Activated naive CD4-positive, alpha-beta T cell treated with Interleukin-2 at 50 U/mL for 16 hours (primary cell): ENCODE results near the gene TUB.

Experiments
- DNase-seq: peaks from one replicate; pipeline ENCODE4 v3.0.0-alpha.2; 2020

Gene TUB

GRCh38 chr11:8069771-8070170 lies 11.2 kb upstream of the TUB start:
- DNase-seq = no peak

- no peak for DNase-seq
Measured at GRCh38 chr11:8070417-8071115, 10.4 kb upstream of the TUB start.

GRCh38 chr11:8071616-8072581 lies 9.1 kb upstream of the TUB start:
- no peak for DNase-seq

- no peak for DNase-seq
Measured at GRCh38 chr11:8075119-8075726, 5.8 kb upstream of the TUB start.

DNA sequence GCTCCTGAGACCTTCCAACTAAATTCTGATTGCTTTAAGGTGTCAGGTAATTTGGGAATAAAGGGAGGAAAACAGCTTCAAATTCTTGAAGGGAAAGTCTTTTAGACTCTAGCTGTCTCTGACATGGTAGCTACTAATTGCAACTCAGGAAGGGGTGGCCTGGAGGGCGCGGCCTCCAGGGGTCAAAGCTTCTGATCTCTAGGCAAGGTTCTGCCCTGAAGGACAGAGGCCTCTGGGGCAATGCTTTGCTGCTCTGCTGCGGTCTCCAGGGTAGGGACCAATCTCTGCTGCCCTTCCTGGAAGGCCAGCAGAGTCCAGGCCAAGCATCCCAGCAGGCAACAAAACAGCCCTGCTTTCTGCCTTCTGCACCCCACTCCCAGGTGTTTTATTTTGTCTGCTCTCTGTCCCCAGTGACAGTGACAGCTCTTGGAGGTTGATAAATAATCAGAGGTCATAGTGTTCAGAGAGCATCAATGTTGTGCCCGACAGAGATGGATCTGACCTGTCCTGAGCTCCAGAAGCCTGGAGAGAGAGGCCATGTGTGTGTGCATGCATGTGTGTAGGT lies 1.8 kb upstream of the TUB start:
- no peak for DNase-seq

DNA sequence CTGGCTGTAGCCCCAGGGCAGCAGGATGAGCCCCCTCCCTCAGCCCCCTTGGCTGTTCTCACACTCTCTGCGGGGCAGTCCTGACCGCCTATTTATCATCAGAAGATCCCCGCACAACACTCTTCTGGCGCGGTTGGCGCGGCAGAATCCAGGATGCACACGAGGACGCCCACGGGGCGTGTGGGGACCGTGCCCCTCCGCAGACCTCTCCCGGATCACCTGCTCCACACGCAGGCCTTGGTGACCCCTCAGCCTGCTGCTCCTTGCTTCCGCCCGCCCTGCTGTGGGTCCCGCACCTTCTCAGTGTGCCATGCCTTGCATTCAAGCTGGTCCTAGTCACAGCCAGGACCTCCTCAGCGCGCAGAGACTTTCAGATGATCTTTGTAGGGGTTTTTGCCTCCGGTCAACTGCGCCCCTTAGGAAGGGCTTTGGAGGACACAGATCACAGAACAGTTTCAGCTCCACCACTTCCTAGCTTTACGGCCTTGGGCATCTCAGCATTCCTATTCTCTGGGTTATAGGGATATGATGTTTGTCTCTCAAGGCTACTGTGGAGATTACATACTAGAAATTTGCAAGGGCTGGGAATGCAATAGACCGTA lies 841 bp upstream of the TUB start:
- no peak for DNase-seq

DNA sequence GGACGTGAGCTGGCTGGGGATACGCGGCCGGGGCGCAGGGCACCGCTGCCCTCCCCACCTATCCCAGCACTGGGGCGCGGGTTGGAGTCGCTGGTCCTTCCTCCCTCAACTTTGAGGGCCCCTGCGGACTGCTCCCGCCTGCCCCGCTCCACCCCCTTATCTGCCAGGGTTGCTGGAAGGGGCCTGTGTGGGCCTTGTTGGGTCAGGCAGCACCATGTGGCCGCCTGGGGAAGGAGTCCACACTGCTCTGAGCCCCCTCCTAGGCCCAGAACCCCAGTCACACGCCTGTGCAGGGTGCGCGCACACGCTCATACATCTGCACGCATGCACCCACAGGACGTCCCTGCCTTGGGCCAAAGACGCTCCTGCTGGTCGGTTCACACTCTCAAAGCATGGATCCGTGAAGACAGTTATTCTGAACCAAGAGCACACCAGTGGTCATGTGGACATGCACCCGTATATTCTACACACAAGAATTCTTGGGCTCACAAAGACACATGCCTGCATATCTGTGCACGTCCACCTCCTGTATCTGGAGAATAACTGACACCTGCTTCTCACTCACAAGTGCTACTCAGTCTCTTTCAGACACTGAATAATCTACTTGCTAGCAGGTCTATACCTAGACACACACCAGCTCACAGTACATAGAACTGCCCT lies 710 bp downstream of the TUB start:
- DNase-seq = no peak

GRCh38 chr11:8082391-8083087 lies 1.5 kb downstream of the TUB start:
- DNase-seq = no peak

DNA sequence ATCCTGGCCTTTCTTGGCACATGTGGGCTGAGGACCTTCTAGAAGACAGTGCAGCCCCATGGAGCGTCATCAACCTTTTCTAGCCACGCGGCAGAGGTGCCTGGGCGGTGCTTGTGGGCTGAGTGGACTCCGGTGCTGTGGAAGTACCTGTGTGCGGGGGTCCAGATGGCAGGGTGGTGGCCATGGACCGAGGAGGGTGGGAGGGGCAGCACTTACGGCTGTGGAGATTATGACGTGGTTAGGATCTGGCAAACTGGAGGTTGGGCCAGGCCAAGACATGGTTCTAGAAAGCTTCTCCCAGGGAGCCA lies 2.0 kb downstream of the TUB start:
- no peak for DNase-seq

- DNase-seq = no peak
Measured at GRCh38 chr11:8083871-8084281, 2.9 kb downstream of the TUB start.

GRCh38 chr11:8084352-8084751 lies 3.3 kb downstream of the TUB start:
- no peak for DNase-seq

DNA sequence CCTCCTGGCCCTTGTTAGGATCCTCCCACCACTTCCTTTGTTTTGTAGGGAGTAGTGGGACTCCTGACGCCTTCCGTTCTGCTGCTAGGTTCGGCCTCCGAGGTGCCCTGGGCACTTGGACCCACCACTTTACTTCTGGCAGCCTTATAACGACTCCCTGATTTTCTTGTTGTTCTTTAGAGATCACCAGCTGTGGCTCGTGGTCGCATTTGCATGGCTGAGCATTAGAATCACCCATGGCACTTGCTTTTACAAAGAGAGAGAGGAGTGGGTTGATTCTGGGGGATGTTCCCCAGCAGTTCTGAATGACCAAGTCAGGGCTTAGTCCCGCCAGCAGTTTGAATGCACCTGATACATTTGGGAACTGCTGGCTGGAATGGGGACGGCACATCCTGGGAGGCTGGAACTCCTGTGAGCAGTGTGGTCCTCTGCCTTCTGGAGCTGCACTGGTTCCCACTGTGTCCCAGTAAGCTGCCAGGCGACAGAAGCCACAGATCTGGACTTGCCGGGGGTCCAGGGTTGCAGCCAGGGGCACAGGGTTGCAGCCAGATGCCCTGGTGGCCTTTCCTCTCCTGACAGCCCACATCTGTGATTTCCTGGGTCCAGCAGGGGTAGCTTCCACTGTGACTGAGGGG lies 4.1 kb downstream of the TUB start:
- DNase-seq = no peak

DNA sequence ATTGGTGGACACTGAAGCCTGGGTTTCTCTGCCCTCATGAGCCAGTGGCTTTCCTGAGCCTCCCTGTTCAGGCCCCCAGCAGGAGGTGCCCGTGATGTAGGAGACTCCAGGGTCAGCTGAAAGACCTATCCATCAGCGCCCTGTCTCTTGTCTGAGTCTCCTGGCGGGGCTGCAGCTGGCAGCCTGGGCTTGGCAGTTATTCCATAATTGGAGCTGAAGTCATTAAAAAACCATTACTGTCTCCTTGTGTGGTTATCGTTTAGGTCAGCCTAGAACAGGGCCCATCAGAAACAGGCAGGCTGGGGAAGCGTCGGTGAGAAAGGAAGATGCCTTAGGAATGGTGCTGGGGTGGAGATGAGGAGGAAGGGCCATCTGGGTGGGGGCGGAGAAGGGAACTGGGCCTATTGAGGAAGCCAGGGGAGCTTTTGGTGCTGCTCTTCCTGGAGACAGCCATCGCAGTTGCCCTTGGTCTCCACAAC lies 5.0 kb downstream of the TUB start:
- no peak for DNase-seq

GRCh38 chr11:8086571-8086970 lies 5.6 kb downstream of the TUB start:
- DNase-seq = no peak

DNA sequence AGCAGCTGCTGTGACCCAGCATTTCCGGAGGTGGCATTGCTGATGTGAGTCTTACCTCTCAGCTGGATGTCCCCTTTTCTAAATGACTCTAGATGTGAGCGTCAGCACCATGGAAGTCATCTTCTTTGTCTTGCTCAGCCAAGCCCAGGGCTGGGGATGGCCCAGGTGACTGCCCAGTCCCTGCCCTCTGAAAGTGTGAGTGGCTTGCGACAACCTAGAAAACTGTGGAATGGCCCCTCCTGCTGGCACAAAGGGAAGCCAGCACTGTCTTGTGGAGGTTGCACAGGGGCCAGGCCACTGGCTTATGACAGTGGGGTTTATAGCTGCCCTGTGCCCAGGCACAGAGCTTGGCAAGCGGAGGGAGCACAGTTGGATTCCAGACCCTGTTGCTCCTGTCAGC lies 6.2 kb downstream of the TUB start:
- DNase-seq = no peak

DNA sequence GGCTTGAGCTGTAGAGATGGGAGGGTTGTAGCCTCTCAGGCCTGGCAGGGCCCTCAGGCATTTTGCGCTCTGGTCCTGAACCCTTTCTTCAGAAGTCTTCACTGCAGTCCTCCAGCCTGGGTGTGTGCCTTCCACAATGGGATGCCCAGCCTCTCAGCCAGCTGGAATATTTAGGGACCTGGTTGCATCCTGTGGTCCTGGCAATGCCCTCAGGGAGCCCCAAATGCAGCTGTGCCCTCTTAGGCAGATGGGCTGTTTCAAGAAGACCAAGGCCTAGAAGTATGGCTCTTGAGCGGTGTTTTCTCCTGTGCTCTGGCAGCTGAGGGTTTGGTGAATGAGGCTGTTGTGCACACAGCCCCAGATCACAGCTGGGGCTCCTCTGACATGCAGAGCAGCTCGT lies 6.7 kb downstream of the TUB start:
- no peak for DNase-seq

DNA sequence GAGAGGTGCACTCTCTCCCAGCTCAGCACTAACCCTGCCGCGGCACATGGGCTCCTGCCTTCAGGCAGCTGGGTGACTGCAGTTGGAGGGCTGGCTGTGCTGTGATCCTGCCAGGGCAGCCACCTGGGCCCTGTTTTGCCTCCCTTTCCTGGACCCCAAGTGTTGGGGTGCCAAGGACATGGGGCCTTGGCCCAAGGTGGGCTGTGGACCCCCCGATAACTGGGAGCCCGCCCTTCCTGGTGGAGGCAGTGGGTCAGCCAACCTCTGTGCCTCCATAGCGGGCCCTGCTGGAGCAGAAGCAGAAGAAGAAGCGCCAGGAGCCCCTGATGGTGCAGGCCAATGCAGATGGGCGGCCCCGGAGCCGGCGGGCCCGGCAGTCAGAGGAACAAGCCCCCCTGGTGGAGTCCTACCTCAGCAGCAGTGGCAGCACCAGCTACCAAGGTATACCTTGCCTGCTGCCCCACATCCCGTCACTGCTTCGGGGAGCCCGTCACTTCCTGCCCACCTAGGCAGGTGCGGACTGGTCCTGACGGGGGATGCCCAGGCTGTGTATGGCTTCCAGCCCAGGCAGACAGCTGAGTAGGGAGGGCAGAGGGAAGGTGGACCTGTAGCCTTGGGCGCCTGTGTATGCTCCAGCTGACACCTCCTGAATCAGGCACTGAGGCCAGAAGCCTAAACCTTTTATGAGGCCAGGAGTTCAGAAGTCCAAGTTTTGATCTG lies 8.9 kb downstream of the TUB start:
- no peak for DNase-seq

DNA sequence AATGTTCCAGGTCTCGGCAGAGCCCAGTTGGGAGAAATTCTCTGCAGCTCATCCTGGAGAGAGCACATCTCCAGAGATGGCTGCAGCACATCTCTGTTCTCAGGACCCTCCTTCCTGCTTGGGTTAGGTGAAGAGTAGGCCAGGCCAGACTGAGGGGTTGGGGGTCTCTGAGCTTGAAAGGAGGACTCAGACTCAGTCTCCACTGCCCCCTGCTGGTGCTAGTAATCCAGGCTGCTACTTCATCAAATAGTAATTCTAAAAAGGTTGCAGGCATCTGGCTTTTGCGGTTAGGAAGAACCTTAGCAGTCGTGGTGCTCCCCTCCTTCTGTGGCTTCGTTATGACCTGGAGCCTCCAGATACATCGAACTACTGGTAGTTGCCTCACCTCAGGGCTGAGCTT lies 9.7 kb downstream of the TUB start:
- no peak for DNase-seq

GRCh38 chr11:8091721-8092120 lies 10.7 kb downstream of the TUB start:
- no peak for DNase-seq

GRCh38 chr11:8092587-8093424 lies 11.8 kb downstream of the TUB start:
- peak; percentile 48 for DNase-seq
